GM21423 (cell line): ENCODE measurements around the gene OR4Q2.
"Not testable (repeated sequence)": the region's sequence is repeated elsewhere in the genome, so short reads cannot be mapped to it uniquely, and the experiment has no call there.

ENCODE experiments used
- ATAC-seq: cut with Tn5 transposase; IDR thresholded peaks from one replicate; pipeline ENCODE4 v1.9.1; 2021; ENCODE audit warnings: mild to moderate bottlenecking, moderate library complexity; ENCODE audit not compliant: unreplicated experiment

Gene OR4Q2

GRCh38 chr14:20001863-20002262 lies at the start of gene OR4Q2:
Gene OR4Q2, plus strand, starts transcription at chr14:20002163.
- ATAC-seq, result no peak

GRCh38 chr14:19969735-19970134 lies 32.2 kb upstream of the OR4Q2 start:
- ATAC-seq, result not testable (repeated sequence)

GRCh38 chr14:19974844-19975243 lies 27.1 kb upstream of the OR4Q2 start:
- no peak for ATAC-seq

- ATAC-seq, result no peak
These were observed 26.7 kb upstream of the OR4Q2 start, which contains the start of gene OR4K15 for GRCh38 chr14:19975291-19975690. Gene OR4K15, plus strand, starts transcription at chr14:19975591. Its CDS starts 0 bp downstream, at chr14:19975591.

GRCh38 chr14:19993438-19993837 lies 8.5 kb upstream of the OR4Q2 start:
- no peak for ATAC-seq

- no peak for ATAC-seq
These were observed 356 bp downstream of the OR4Q2 start for GRCh38 chr14:20002319-20002718.

GRCh38 chr14:20008156-20008555 lies 6.2 kb downstream of the OR4Q2 start:
- ATAC-seq, result no peak

- ATAC-seq, result no peak
These were observed 17.4 kb downstream of the OR4Q2 start, which contains the start of gene OR4K14 for GRCh38 chr14:20019257-20019865. Gene OR4K14, minus strand, starts transcription at chr14:20019307. Its CDS starts 4,114 bp downstream, at chr14:20015193.

GRCh38 chr14:20031058-20031457 lies 29.1 kb downstream of the OR4Q2 start:
- ATAC-seq, result no peak

GRCh38 chr14:20035449-20035848 lies 33.5 kb downstream of the OR4Q2 start:
- ATAC-seq, result no peak

- ATAC-seq, result no peak
These were observed 34.0 kb downstream of the OR4Q2 start, which contains the start of gene OR4K13 for GRCh38 chr14:20035938-20036337. Gene OR4K13, minus strand, starts transcription at chr14:20036038. Its CDS starts 1,280 bp downstream, at chr14:20034758.

GRCh38 chr14:20044243-20044642 lies 42.3 kb downstream of the OR4Q2 start:
- no peak for ATAC-seq

- ATAC-seq, result no peak
These were observed 46.2 kb downstream of the OR4Q2 start for GRCh38 chr14:20048202-20048601.
